Suppressor macrophage treated with lipopolysaccharide for 4 hours (primary cell): ENCODE results near the gene VPS35.

Experiments used
- DNase-seq: peaks from one replicate; pipeline ENCODE4 v3.0.0-alpha.2; 2020

Gene VPS35

GRCh38 chr16:46688654-46689364 lies at the start of gene VPS35:
TSS of gene VPS35 (minus strand) at chr16:46689178. CDS start at chr16:46689133, 45 bp downstream.
- DNase-seq = peak; percentile 100

DNA sequence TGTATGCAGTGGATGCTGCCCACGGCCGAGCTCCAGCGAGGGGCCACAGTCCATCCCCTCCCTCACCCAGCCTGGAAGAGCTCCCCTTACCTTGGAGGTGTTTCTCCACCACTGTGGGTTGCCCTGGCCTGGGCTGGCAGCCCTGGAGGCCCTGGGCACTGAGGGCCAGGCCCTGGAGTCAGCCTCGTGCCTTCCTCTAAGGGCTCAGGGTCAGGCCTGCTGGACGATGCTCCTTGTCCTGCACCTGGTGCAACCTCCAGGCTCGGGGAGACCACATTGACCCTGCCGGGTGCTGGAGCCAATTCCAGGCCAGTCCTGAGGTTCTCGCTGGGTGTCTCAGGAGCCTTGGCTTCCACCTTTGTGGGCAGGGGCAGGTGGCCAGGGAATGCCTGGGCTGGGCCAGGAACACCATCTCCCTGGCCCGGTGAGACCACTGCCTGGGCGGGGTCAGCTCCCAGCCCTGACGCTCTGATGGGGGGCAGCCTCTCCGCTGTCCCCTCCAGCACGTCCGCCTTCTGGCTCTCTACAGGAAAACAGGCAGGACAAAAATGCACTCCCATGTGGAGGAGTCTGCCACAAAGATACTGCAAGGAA lies 48.7 kb upstream of the VPS35 start:
- no peak for DNase-seq

GRCh38 chr16:46736695-46737094 lies 47.7 kb upstream of the VPS35 start:
- DNase-seq = no peak

DNA sequence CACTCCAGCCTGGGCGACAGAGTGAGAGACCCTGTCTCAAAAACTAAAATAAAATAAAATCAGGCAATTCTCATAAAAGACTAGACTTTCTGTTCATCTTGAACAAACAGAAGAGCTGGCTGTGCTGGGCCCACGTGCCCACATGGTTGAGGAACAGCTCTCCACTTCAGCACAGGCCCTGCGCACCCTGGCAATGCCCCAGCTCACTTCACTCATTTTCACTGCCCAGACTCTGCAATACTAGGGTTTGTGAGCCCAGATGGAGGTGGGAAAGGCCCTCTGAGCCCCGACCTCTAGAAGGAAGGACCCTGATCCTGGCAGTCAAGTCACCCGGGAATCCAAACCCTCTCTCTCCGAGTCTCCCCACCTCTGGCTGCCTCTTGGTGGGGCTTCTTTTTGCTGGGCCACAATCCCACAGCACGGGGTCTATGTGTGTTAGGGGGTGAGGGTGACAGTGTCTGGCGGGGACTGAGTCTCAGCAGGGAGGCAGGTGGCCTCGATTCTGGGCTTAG lies 44.4 kb upstream of the VPS35 start:
- no peak for DNase-seq

DNA sequence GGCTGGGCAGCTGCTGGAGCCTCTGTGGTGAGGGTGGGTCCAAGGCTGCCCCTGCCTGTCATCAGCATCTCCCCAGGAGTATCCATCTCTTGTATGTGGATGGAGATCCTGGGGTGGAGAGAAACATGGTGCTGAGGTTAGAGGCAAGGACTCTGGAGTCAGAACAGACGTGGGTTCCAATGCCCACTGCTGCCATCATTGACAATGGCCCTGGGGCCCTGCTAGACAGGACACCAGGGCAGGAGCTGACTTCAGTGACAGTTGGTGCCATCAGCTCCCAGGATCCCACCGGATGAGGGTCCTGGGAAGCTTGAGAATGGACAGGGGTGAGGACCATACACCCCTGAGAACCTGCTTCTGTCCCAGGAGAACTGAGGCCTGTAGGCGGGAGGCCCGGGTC lies 43.6 kb upstream of the VPS35 start:
- DNase-seq = no peak

DNA sequence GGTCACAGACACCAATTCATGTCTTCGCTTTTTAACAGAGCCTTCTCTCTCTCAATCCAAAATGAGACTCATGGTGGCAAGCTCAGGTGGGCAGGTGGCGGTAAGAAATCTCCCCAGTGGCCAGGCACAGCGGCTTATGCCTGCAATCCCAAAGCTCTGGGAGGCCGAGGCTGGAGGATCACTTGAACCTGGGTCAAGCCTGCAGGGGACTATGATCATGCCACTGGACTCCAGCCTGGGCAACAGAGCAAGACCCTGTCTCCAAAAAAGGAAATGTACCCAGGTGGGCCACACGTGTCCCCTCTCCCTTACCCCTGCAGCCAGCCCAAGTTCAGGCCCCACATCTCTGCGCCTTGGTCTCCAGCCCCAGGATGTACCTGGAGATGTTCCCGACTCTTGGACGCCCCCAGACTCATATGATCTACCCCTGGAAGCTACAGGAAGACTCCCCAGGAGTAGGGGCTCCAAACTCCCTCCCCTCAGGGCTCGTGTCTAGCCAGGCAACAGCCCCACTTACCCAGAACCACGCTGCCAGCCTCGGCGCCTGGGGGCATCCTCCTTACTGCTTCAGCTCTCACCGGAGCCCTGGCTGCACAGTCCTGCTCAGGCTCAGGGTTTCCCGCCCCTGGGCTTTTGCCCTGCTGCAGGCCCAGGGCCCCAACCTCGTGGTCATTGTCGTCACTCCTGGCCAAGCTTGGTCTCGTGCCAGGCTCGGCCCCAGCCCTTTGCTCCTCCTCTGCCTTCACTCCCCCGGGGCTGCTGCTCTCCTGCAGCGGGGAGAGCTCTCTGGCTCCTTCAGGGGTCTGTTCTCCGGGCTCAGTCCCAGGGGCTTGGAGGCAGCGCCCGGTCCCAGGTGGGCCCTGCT lies 42.9 kb upstream of the VPS35 start:
- DNase-seq = no peak

GRCh38 chr16:46730801-46731690 lies 42.1 kb upstream of the VPS35 start:
- DNase-seq = no peak

DNA sequence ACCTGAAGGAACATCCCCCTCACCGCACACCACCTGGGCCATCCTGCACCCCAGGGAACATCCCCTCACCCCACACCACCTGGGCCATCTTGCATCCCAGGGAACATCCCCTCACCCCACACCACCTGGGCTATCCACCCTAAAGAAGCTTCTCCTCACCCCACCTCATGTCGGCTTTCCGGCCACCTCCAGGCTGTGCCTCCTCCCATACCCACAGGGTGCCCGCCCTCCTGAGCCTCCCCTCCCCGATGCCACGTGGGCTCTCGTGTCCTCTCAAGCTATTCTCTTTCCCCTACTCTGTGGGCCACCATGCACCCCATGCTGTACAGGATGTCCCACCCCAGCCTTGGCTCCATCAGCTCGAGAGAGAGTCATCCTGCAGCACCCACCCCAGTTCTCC lies 41.1 kb upstream of the VPS35 start:
- DNase-seq = no peak

DNA sequence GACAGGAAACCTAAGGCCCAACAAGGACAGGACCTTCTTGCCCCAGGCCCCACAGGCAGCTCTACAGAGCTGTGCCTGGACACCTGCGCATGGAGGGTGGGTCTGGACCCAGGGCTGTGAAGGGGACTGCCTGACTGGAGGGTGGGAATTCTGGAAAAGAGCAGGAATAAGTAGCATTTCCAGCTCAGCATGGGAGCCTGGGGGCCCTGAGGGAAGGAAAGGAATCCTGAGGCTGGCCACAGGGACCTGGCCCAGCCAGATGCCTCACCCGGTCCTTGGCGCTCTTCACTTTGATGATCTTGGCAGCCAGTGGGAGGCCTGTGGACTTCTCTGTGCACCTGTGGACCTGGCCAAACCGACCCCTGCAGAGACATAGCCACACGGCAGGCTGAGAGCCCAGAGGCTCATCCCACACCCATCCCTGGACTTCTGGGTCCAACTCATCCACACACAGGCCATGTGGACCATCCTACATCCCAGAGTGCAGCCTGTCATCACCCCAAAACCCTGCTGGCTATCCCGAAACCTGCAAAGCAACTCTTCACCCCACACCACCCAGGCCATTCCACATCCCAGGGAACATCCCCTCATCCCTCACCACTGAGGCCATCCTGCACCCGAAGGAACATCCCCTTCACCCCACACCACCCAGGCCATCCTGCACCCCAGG lies 40.5 kb upstream of the VPS35 start:
- DNase-seq = no peak

GRCh38 chr16:46728806-46729205 lies 39.8 kb upstream of the VPS35 start:
- no peak for DNase-seq

DNA sequence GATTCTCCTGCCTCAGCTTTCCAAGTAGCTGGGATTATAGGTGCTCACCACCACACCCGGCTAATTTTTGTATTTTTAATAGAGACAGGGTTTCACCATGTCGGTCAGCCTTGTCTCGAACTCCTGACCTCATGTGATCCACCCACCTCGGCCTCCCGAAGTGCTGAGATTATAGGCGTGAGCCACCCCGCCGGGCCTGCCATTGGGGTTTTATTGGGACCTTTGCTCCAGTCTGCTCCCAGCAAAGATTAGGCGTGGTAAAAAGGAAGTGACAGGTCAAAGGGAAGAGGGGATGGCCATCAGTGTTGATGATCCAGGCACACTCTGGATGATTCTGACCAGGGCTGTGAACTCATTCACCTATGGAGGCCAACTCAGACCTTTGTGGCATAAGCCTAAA lies 38.7 kb upstream of the VPS35 start:
- no peak for DNase-seq

DNA sequence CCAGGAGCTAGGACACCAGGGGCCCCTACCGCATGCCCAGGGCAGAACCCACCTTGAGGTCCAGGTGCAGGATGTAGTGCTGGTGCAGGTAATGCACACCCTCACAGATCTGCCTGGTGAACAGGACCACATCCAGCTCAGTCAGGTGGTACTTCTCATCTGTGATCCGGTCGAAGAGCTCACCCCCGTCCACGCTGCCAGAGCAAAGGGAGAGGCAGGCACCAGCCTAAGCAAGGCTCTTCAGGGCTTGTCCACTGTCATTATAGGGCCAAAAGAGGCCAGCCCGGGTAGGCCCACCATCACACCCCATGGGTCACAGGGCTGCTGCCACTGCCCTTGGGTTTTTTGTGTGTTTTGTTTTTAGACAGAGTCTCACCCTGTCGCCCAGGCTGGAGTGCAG lies 38.2 kb upstream of the VPS35 start:
- DNase-seq = no peak

- no peak for DNase-seq
Measured at GRCh38 chr16:46721885-46722284, 32.9 kb upstream of the VPS35 start.

DNA sequence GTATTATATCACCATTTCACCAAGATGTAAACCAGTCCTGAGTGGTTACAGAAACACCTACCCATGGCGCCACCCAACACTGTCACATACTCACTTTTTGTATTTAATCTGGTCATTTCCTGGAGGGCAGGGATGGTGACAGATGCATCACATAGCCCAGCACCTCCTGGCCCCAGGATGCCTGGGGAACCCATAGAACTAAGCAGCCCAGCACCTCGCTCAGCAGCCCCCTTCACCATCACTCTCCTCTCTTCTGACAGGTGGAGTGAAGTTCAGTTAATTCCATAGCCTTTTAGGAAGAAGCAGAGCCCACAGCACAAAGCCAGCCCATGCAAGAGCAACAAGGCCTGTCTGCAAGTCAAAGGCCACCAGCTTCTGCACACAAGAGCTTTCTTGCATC lies 31.6 kb upstream of the VPS35 start:
- no peak for DNase-seq

- no peak for DNase-seq
Measured at GRCh38 chr16:46719528-46719927, 30.6 kb upstream of the VPS35 start.

- no peak for DNase-seq
Measured at GRCh38 chr16:46718214-46718613, 29.2 kb upstream of the VPS35 start.

DNA sequence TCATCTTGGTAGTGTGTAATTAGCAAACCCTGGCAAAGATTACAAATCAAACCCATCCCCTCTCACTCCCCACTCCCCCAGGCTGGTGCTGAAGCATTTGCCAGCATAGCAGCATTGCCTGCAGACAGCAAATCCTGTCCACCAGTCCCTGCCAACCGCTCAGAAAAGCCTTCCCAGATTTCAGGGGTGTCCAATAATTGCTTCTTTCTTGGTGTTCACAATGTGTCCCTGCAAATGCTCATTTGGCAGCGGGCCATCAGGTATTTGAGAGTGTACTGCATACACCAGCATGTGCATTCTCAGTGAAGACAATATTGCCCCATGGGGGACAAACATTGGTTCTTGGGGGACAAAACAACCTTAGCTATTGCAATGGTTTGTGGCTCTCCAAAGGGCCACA lies 28.7 kb upstream of the VPS35 start:
- DNase-seq = no peak

GRCh38 chr16:46715769-46716305 lies 26.9 kb upstream of the VPS35 start:
- no peak for DNase-seq

- no peak for DNase-seq
Measured at GRCh38 chr16:46714797-46715591, 26.0 kb upstream of the VPS35 start.

DNA sequence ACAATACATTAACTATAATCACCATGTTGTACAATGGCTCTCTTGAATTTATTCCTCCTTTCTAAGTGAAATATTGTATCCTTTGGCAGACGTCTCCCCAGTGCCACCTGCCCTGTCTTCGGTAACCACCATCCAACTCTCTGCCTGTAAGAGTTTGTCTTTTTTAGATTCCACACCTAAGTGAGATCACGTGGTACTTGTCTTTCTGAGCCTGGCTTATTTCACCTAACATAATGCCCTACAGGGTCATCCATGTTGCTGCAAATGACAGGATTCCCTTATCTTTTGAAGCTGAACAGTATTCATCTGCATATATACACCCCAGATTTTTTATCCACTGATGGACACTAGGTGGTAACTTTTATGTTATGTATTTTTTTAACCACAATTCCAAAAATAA lies 24.7 kb upstream of the VPS35 start:
- no peak for DNase-seq

GRCh38 chr16:46712911-46713310 lies 23.9 kb upstream of the VPS35 start:
- DNase-seq = peak; percentile 76
